ENCODE data around the gene CCR2. TPM values are rescaled to one million over a fixed set of nuclear protein-coding genes. Genes with fewer than 3 reads are reported as not detected.
"Not testable (repeated sequence)": the region's sequence is repeated elsewhere in the genome, so short reads cannot be mapped to it uniquely, and the experiment has no call there.

The CCR2 gene
- polyA plus RNA-seq, 3 donors from 2014 or later: 3.5 to 10.8 (median 6.7) TPM

DNA sequence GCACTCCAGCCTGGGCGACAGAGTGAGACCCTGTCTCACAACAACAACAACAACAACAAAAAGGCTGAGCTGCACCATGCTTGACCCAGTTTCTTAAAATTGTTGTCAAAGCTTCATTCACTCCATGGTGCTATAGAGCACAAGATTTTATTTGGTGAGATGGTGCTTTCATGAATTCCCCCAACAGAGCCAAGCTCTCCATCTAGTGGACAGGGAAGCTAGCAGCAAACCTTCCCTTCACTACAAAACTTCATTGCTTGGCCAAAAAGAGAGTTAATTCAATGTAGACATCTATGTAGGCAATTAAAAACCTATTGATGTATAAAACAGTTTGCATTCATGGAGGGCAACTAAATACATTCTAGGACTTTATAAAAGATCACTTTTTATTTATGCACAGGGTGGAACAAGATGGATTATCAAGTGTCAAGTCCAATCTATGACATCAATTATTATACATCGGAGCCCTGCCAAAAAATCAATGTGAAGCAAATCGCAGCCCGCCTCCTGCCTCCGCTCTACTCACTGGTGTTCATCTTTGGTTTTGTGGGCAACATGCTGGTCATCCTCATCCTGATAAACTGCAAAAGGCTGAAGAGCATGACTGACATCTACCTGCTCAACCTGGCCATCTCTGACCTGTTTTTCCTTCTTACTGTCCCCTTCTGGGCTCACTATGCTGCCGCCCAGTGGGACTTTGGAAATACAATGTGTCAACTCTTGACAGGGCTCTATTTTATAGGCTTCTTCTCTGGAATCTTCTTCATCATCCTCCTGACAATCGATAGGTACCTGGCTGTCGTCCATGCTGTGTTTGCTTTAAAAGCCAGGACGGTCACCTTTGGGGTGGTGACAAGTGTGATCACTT lies 18.8 kb downstream of the CCR2 start:
- peak in 1 of 3 donors; percentile 52 for DNase-seq
- peak overlapping the region in 3 of 6 donors; percentile 14 to 94 (median 80) for H3K27ac Mint-ChIP-seq
- no peaks in the 10 kb centered on the region for H3K36me3 Mint-ChIP-seq
- peaks cover 2 to 7% (median 2%) of the 10 kb centered on the region in 3 donors for H3K27me3 Mint-ChIP-seq (ENCODE audit: low read depth in 3 of 3)
- no peaks in the 10 kb centered on the region for H3K9me3 Mint-ChIP-seq
- peak overlapping the region; percentile 41 to 88 (median 65) for H3K4me3 Mint-ChIP-seq
- peaks cover 80 to 91% of the 10 kb centered on the region in 2 donors for H3K4me1 Mint-ChIP-seq

DNA sequence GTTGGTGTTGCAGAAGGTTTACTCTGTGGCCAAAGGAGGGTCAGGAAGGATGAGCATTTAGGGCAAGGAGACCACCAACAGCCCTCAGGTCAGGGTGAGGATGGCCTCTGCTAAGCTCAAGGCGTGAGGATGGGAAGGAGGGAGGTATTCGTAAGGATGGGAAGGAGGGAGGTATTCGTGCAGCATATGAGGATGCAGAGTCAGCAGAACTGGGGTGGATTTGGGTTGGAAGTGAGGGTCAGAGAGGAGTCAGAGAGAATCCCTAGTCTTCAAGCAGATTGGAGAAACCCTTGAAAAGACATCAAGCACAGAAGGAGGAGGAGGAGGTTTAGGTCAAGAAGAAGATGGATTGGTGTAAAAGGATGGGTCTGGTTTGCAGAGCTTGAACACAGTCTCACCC lies 20.8 kb downstream of the CCR2 start:
- Mint-ChIP-seq H3K27ac (peak overlapping the region in 5 of 6 donors; percentile 28 to 77 (median 52)), H3K4me1 (peaks cover 67 to 78% of the 10 kb centered on the region in 2 donors), H3K9me3 (no peaks in the 10 kb centered on the region), H3K4me3 (peak overlapping the region; percentile 2 to 76 (median 51)), H3K36me3 (no peaks in the 10 kb centered on the region), H3K27me3 (ENCODE audit: low read depth in 3 of 3) (peaks cover 2 to 5% (median 2%) of the 10 kb centered on the region in 3 donors)
- no peak for DNase-seq

DNA sequence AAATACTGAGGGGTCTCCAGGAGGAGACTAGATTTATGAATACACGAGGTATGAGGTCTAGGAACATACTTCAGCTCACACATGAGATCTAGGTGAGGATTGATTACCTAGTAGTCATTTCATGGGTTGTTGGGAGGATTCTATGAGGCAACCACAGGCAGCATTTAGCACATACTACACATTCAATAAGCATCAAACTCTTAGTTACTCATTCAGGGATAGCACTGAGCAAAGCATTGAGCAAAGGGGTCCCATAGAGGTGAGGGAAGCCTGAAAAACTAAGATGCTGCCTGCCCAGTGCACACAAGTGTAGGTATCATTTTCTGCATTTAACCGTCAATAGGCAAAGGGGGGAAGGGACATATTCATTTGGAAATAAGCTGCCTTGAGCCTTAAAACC lies 21.3 kb downstream of the CCR2 start:
- Mint-ChIP-seq H3K4me3 (peak overlapping the region in 4 of 5 donors; percentile 8 to 76 (median 38)), H3K27me3 (ENCODE audit: low read depth in 3 of 3) (peaks cover 2 to 5% (median 2%) of the 10 kb centered on the region in 3 donors), H3K4me1 (peaks cover 63 to 77% of the 10 kb centered on the region in 2 donors), H3K27ac (peak overlapping the region in 5 of 6 donors; percentile 46 to 77 (median 70)), H3K36me3 (no peaks in the 10 kb centered on the region), H3K9me3 (no peaks in the 10 kb centered on the region)
- DNase-seq: no peak

DNA sequence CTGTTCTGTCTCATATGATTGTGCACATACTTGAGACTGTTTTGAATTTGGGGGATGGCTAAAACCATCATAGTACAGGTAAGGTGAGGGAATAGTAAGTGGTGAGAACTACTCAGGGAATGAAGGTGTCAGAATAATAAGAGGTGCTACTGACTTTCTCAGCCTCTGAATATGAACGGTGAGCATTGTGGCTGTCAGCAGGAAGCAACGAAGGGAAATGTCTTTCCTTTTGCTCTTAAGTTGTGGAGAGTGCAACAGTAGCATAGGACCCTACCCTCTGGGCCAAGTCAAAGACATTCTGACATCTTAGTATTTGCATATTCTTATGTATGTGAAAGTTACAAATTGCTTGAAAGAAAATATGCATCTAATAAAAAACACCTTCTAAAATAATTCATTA lies 21.9 kb downstream of the CCR2 start:
- H3K27me3 Mint-ChIP-seq (ENCODE audit: low read depth in 3 of 3): peaks cover 2 to 3% (median 2%) of the 10 kb centered on the region in 3 donors
- H3K4me3 Mint-ChIP-seq: peak overlapping the region; percentile 3 to 76 (median 46)
- H3K4me1 Mint-ChIP-seq: peaks cover 63 to 77% of the 10 kb centered on the region in 2 donors
- peak overlapping the region in 5 of 6 donors; percentile 24 to 77 (median 68) for H3K27ac Mint-ChIP-seq
- no peaks in the 10 kb centered on the region for H3K9me3 Mint-ChIP-seq
- H3K36me3 Mint-ChIP-seq: no peaks in the 10 kb centered on the region
- peak in 2 of 3 donors; percentile 12 to 17 for DNase-seq

DNA sequence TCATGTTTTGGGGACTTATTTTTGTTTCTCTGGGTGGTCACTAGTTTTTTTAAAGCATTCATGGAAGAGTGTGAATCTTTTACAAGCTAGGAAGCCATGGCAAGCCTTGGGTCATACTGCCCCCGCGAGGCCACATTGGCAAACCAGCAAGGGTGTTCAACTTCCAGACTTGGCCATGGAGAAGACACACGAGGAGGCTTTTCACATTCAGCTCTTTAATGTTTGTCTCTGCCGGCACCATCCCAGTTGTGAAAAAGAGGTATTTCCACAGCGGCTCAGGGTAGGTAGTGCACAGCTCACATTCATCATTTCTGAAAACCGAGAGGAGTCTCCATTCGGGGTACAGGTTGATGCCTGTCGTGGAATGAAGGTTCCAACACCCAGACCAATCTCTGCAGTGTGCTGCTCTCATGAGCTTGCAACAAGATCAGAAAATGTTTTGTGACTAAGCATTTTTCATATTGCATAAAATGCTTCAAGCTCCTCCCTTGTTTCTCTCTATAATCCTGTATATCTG lies 24.6 kb downstream of the CCR2 start:
- H3K36me3 Mint-ChIP-seq: no peaks in the 10 kb centered on the region
- H3K4me3 Mint-ChIP-seq: no peak overlapping the region
- peak overlapping the region in 1 of 6 donors; percentile 43 for H3K27ac Mint-ChIP-seq
- peak; percentile 47 to 65 (median 52) for DNase-seq
- peaks cover 53 to 63% of the 10 kb centered on the region in 2 donors for H3K4me1 Mint-ChIP-seq
- H3K9me3 Mint-ChIP-seq: no peaks in the 10 kb centered on the region
- peaks cover 0 to 3% (median 0%) of the 10 kb centered on the region in 3 donors for H3K27me3 Mint-ChIP-seq (ENCODE audit: low read depth in 3 of 3)

DNA sequence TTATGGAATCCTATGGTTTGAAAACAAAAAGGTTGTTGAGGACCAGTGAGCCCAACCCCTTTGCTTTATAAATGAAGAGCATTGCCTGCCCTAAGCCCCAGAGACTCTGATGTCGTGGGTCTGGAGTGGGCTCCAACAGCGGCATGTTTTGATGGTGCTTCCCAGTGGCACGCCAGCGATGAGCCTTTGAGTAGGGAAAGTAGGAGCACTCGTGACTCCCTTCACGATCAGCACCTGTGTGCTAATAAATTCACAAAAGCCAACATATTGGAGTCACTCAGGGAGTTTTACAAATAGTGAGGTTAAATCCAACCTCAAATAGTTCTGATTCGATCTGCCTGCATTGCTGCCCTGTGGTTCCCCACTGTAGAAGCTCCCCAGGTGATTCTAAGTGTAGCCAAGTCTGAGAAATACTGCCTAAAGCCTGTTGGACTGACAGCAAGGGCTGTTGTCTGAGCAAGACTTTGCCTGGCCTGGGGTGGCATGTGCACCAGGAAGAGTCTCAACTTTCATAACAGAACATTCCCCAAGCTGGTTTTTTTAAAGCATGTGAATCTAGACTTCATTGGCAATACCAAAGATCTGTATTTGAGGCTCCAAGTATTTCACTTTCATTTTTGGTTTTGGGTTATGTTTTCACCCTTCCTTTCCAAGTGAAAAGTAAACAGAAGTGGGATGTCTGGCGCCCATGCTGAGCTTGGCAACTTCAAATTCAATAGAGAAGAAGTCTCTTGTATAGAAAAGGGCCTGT lies 26.7 kb downstream of the CCR2 start:
- peak overlapping the region in 2 of 5 donors; percentile 42 to 58 for H3K4me3 Mint-ChIP-seq

DNA sequence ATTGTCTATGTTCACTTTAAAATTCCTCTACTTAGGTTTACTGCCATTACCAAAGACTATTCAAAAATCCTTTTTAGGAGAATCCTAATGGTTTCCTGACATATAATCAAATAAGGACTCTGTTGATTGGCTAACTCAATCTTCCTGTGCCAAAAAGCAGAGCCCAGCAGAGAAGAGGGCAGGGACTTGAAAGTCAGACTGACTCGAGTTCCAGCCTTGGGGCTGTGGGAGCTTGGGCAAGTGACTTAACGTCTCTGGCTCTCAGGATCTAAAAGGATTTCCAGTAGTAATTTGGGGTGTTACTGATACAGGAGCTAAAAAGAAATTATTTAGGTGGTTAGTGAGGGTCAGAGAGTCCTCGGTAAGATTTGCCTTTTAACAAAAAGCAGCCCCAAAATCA lies 27.7 kb downstream of the CCR2 start:
- peak overlapping the region in 1 of 6 donors; percentile 35 for H3K27ac Mint-ChIP-seq
- H3K4me1 Mint-ChIP-seq: peaks cover 33 to 41% of the 10 kb centered on the region in 2 donors
- H3K27me3 Mint-ChIP-seq (ENCODE audit: low read depth in 3 of 3): peaks cover 0 to 1% (median under 1%) of the 10 kb centered on the region in 3 donors
- no peaks in the 10 kb centered on the region for H3K36me3 Mint-ChIP-seq
- no peak for DNase-seq
- H3K9me3 Mint-ChIP-seq: no peaks in the 10 kb centered on the region
- no peak overlapping the region for H3K4me3 Mint-ChIP-seq

More for the DNA sequence above, 26.7 kb downstream of the CCR2 start:
- Mint-ChIP-seq H3K9me3 (no peaks in the 10 kb centered on the region), H3K36me3 (no peaks in the 10 kb centered on the region), H3K27ac (peak overlapping the region in 4 of 6 donors; percentile 16 to 70 (median 49)), H3K27me3 (ENCODE audit: low read depth in 3 of 3) (peaks cover 0 to 1% (median 0%) of the 10 kb centered on the region in 3 donors), H3K4me1 (peaks cover 40 to 51% of the 10 kb centered on the region in 2 donors)
- DNase-seq: peak in 1 of 3 donors; percentile 21

DNA sequence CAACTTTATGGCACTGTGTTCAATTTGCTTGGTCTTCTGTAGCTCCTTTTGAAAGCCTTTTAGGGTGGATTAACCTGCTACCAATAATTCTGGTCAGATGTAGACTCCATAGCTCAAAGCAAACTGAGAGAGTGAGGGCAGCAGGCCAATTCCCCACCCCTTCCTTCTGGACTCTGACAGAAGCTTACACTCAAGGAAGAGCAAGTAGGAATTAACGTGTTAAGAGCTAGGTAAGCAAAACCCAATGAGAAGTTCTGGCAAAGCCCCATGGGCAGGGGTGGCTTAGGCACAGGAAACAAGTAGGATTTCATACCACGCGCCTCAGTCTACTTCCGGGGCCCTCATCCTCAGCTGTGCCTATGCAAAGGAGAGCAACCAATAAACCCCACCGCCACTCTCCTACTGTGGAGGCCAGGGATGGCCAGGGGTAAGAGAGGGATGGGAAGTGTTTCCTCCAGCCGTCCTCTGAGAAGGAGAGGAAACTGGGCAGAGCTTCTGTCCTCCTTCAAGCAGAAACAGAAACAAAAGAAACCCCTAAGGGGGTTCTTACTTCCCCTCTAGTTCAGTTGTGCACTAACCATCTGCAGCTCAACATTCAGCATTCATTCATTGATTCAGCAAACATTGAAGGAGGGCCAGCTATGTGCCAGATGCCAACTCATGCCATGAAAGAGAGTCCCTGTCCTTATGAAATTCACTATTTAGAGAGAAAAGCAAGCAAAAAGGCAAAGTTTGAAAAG lies 29.5 kb downstream of the CCR2 start:
- Mint-ChIP-seq H3K4me3 (peak overlapping the region in 1 of 5 donors; percentile 15), H3K9me3 (no peaks in the 10 kb centered on the region), H3K27me3 (ENCODE audit: low read depth in 3 of 3) (peaks cover 0 to 5% (median 0%) of the 10 kb centered on the region in 3 donors), H3K4me1 (peaks cover 25 to 34% of the 10 kb centered on the region in 2 donors), H3K36me3 (no peaks in the 10 kb centered on the region), H3K27ac (peak overlapping the region in 2 of 6 donors; percentile 5 to 55)
- DNase-seq: no peak

DNA sequence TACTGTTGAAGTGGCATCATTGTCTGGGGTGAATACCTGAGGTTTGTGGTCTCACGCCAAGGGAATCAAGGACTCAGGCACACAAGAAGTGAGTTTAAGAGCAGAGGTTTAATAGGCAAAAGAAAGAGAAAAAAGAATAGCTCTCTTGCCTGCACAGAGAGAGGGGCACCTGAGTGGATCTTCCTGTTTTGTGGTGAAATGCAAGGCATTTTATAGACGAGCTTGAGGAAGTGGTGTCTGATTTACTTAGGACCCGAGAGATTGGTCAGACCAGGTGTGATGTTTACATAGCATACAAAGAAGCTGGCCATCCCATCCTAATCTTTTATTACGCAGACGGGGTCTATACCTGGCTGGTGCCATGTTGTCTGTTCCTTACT lies 30.0 kb downstream of the CCR2 start:
- peak overlapping the region in 3 of 6 donors; percentile 1 to 27 (median 5) for H3K27ac Mint-ChIP-seq
- H3K36me3 Mint-ChIP-seq: no peaks in the 10 kb centered on the region
- H3K4me1 Mint-ChIP-seq: peaks cover 23 to 31% of the 10 kb centered on the region in 2 donors
- H3K27me3 Mint-ChIP-seq (ENCODE audit: low read depth in 3 of 3): peaks cover 0 to 5% (median 0%) of the 10 kb centered on the region in 3 donors
- H3K4me3 Mint-ChIP-seq: peak overlapping the region in 1 of 5 donors; percentile 15
- H3K9me3 Mint-ChIP-seq: no peaks in the 10 kb centered on the region
- peak in 1 of 3 donors; percentile 21 for DNase-seq

DNA sequence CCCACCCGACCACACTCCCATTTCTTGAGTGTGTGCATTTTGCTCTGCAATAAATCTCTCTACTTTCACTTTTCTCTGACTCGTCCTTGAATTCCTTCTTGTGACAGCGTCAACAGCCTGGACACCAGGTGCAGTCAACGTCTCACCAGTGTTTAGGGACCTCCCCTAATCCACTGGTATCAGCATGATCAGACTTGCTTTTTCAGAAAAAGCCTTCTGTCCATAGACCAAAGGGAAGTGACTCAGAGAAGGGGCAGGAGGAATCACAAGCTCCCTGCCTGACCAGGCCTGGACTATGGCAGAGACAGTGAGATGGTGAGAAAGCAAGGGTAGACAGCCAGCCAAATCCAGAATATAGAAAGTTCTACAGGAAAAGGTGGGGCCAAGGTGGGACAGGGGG lies 32.3 kb downstream of the CCR2 start:
- H3K36me3 Mint-ChIP-seq: no peaks in the 10 kb centered on the region
- H3K4me1 Mint-ChIP-seq: peaks cover 14 to 18% of the 10 kb centered on the region in 2 donors
- DNase-seq: no peak
- peaks cover 0 to 5% (median 0%) of the 10 kb centered on the region in 3 donors for H3K27me3 Mint-ChIP-seq (ENCODE audit: low read depth in 3 of 3)
- H3K4me3 Mint-ChIP-seq: no peak overlapping the region
- peak overlapping the region in 1 of 6 donors; percentile 70 for H3K27ac Mint-ChIP-seq
- H3K9me3 Mint-ChIP-seq: no peaks in the 10 kb centered on the region

DNA sequence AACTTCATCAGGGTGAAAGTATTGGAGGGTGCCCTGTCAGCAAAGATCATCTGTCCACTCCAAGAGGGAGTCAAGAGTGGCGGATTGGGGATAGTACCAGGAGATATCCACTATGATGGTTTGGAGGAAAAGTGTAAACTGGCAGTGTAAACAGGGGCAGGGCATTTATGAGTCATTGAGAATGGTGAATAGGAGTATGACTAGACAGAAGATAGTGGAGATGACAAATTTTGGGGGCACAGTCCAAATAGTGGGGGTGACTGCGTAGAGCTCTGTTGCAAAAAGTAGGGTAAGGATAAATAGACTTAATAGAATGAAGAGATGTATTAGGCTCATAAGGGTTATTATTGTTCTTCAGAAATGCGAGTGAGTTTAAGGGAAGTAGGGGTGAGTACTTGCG lies 34.9 kb downstream of the CCR2 start:
- not testable (repeated sequence) for H3K4me3 Mint-ChIP-seq; H3K27me3 Mint-ChIP-seq (ENCODE audit: low read depth in 3 of 3); H3K4me1 Mint-ChIP-seq; H3K9me3 Mint-ChIP-seq; DNase-seq; H3K27ac Mint-ChIP-seq; H3K36me3 Mint-ChIP-seq

DNA sequence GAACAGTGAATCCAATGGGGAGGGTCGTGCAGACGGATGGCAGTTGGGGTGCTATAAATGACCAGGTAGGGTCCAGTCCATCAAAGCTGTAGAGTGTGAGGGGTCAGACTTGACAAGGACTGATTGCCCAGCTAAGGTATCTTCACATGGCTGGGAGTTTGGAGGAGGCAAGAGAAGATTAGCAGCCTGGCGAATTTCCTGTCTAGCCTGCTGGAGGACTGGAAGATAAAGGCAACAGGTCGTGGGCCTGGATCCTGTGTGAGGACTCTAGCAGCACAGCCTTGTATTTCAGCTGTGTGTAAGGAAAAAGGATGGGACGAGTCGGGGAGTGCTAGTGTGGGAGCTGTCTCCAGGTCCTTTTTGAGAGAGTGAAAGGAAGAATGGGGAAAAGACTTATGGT lies 35.4 kb downstream of the CCR2 start:
- DNase-seq: no peak
- Mint-ChIP-seq H3K27ac (no peak overlapping the region), H3K9me3 (no peaks in the 10 kb centered on the region), H3K36me3 (no peaks in the 10 kb centered on the region), H3K4me3 (no peak overlapping the region), H3K4me1 (peaks cover 1% of the 10 kb centered on the region in 2 donors), H3K27me3 (ENCODE audit: low read depth in 3 of 3) (peaks cover 0 to 5% (median 0%) of the 10 kb centered on the region in 3 donors)

DNA sequence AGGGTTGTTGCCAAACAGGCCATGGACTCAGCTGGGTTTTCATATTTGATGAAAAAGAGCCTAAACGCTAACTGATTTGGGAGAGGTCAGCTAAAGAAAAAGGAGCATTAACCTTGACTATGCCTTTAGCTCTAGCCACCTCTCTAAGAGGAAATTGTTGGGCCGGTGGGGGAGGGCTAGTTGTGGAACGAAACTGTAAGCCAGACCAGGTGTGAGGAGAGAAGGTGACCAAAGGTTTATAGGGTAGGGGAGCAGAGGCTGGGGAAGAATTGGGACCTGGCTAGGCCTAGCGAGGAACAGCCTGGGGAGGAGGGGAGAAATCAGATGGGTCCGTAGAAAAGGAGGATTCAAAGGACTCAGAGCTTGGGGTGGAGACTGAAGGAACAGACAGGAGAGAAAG lies 37.6 kb downstream of the CCR2 start:
- not testable (repeated sequence) for H3K27ac Mint-ChIP-seq; DNase-seq; H3K4me3 Mint-ChIP-seq; H3K9me3 Mint-ChIP-seq; H3K27me3 Mint-ChIP-seq (ENCODE audit: low read depth in 3 of 3); H3K36me3 Mint-ChIP-seq
- peaks cover 5 to 15% of the 10 kb centered on the region in 2 donors for H3K4me1 Mint-ChIP-seq
